Endothelial cell of umbilical vein (primary cell): ENCODE measurements around the gene SLC39A13. TPM values are rescaled to one million over a fixed set of nuclear protein-coding genes. Genes with fewer than 3 reads are reported as not detected.

Experiments
- BruUV-seq: library from RNA; stranded (reverse); fragments of 400-500 nt; replicated peaks from 2 replicates; lab custom pipeline; 2021; lab: Mats Ljungman, UMichigan
- CTCF ChIA-PET: fragments of 300-600, 350-600 bp; sonication (Branson Sonifier 250); formaldehyde crosslinking; loops from one replicate; lab custom pipeline; 2021; ENCODE audit warnings: antibody characterized with exemption, inconsistent platforms; lab: Charles Lee
- POLR2A ChIA-PET: fragments of 300-600, 350-600 bp; sonication (Branson Sonifier 250); formaldehyde crosslinking; loops from one replicate; lab custom pipeline; 2021; ENCODE audit warnings: antibody characterized with exemption, inconsistent platforms; lab: Charles Lee
- DNase-seq: peaks from one replicate; pipeline ENCODE4 v3.0.0-alpha.2; 2011; ENCODE audit warnings: low read depth, low spot score
- FAIRE-seq: peaks from 2 replicates; lab custom pipeline; 2011; peaks lifted over from hg19 to GRCh38; lab: Jason Lieb, UNC
- H2AFZ ChIP-seq: 2 replicates; pipeline ENCODE4 v1.6.0; 2012; ENCODE audit warnings: low read depth, low read length, control low read depth, inconsistent platforms
- H3K27ac ChIP-seq: 2 replicates; pipeline ENCODE4 v1.5.1; 2011; ENCODE audit warnings: low read depth, mild to moderate bottlenecking, control low read depth, low read length, moderate library complexity; ENCODE audit not compliant: insufficient read depth
- H3K27me3 ChIP-seq, 2 experiments: 2 replicates each; pipeline versions ENCODE4 v1.6.0 to v1.6.1; 2011; ENCODE audit warnings: low read length in 2 of 2, mixed read lengths in 1 of 2; ENCODE audit not compliant: control insufficient read depth in 2 of 2, insufficient read depth in 2 of 2
- H3K36me3 ChIP-seq, 2 experiments: 2 replicates in 1 of 2; 3 replicates in 1 of 2; pipeline ENCODE4 v1.5.1; 2011; ENCODE audit warnings: low read length in 2 of 2, mild to moderate bottlenecking in 1 of 2, moderate library complexity in 1 of 2; ENCODE audit not compliant: control insufficient read depth in 2 of 2, insufficient read depth in 2 of 2; ENCODE audit errors: extremely low read depth in 1 of 2
- H3K4me1 ChIP-seq: 3 replicates; pipeline ENCODE4 v1.5.1; 2011; ENCODE audit warnings: mild to moderate bottlenecking, low read length; ENCODE audit not compliant: control insufficient read depth, insufficient read depth; ENCODE audit errors: extremely low read depth
- H3K4me2 ChIP-seq: 2 replicates; pipeline ENCODE4 v1.6.1; 2011; ENCODE audit warnings: low read length, control low read depth, mixed read lengths; ENCODE audit not compliant: insufficient read depth
- H3K4me3 ChIP-seq, 3 experiments: fragments of 200-600 bp in 1 of 3; sonication (generic), shearing (Covaris generic) in 1 of 3; replicated peaks in 1 of 3; 2 replicates each; pipeline ENCODE4 v1.5.1; 2011 to 2016; ENCODE audit warnings: control low read depth in 3 of 3, low read length in 3 of 3, mild to moderate bottlenecking in 2 of 3, inconsistent platforms in 1 of 3, low read depth in 1 of 3, moderate library complexity in 1 of 3; ENCODE audit not compliant: insufficient read depth in 1 of 3
- H3K79me2 ChIP-seq: 2 replicates; pipeline ENCODE4 v1.6.0; 2012; ENCODE audit warnings: low read length, inconsistent platforms; ENCODE audit not compliant: control insufficient read depth, insufficient read depth
- H3K9ac ChIP-seq: replicated peaks from 2 replicates; pipeline ENCODE3; 2011; ENCODE audit warnings: low read length, control low read depth; ENCODE audit not compliant: insufficient read depth; ENCODE audit errors: extremely low read depth
- H3K9me1 ChIP-seq: replicated peaks from 3 replicates; pipeline ENCODE4 v1.6.0; 2011; ENCODE audit warnings: mild to moderate bottlenecking, low read length; ENCODE audit not compliant: control insufficient read depth, insufficient read depth; ENCODE audit errors: extremely low read depth
- H3K9me3 ChIP-seq: replicated peaks from 2 replicates; pipeline ENCODE4 v1.5.1; 2012; ENCODE audit warnings: low read length, inconsistent platforms; ENCODE audit not compliant: control insufficient read depth, insufficient read depth
- H4K20me1 ChIP-seq: replicated peaks from 2 replicates; pipeline ENCODE3; 2011; ENCODE audit warnings: mild to moderate bottlenecking, low read length; ENCODE audit not compliant: control insufficient read depth, insufficient read depth; ENCODE audit errors: extremely low read depth
- CTCF ChIP-seq, 2 donors: IDR thresholded peaks; 1 replicate in 1 of 2; 2 replicates in 1 of 2; pipeline ENCODE4 v1.5.1; 2011; ENCODE audit warnings: low read length in 2 of 2, mild to moderate bottlenecking in 2 of 2, moderate library complexity in 2 of 2, control low read depth in 1 of 2, inconsistent platforms in 1 of 2, low read depth in 1 of 2; ENCODE audit not compliant: insufficient read depth in 1 of 2; ENCODE audit errors: extremely low read depth in 1 of 2
- EZH2 ChIP-seq: IDR thresholded peaks from 2 replicates; pipeline ENCODE4 v1.6.1; 2012; ENCODE audit warnings: borderline replicate concordance, low read depth, mild to moderate bottlenecking, moderate library complexity, low read length, inconsistent platforms; ENCODE audit not compliant: severe bottlenecking
- FOS ChIP-seq: IDR thresholded peaks from 2 replicates; pipeline ENCODE4 v1.6.1; 2011; ENCODE audit warnings: mild to moderate bottlenecking, low read length, moderate library complexity, borderline replicate concordance; ENCODE audit not compliant: insufficient read depth
- GATA2 ChIP-seq: IDR thresholded peaks from 2 replicates; pipeline ENCODE4 v1.7.0; 2011; ENCODE audit warnings: low read depth, mild to moderate bottlenecking, moderate library complexity, mixed read lengths, low read length; ENCODE audit not compliant: insufficient read length, insufficient read depth
- JUN ChIP-seq: IDR thresholded peaks from 2 replicates; pipeline ENCODE4 v1.6.1; 2011; ENCODE audit warnings: borderline replicate concordance, low read depth; ENCODE audit not compliant: insufficient read length, insufficient read depth
- MAX ChIP-seq: IDR thresholded peaks from 2 replicates; pipeline ENCODE4 v1.6.1; 2011; ENCODE audit not compliant: insufficient read depth, insufficient read length
- MYC ChIP-seq: IDR thresholded peaks from one replicate; pipeline ENCODE4 v1.6.1; 2011; ENCODE audit warnings: mild to moderate bottlenecking, low read depth, low read length
- POLR2A ChIP-seq: IDR thresholded peaks from 2 replicates; pipeline ENCODE4 v1.6.1; 2012; ENCODE audit warnings: low read depth, mild to moderate bottlenecking, control low read depth, low read length
- POLR2AphosphoS5 ChIP-seq: IDR thresholded peaks from 2 replicates; pipeline ENCODE4 v1.6.1; 2012; ENCODE audit warnings: low read depth, mild to moderate bottlenecking, control low read depth, low read length, moderate library complexity; ENCODE audit not compliant: insufficient read depth
- dilution Hi-C: fragments of 300-500 bp; cut with MboI; formaldehyde crosslinking; loops from one replicate; pipeline ENCODE4 v1.15.0; 2019; ENCODE audit warnings: low sequenced_read_pairs; ENCODE audit not compliant: extremely low pct_ligation_motif_present
- intact Hi-C: fragments of 100-400 bp; cut with micrococcal nuclease; formaldehyde crosslinking; loops from one replicate; pipeline ENCODE4 v1.10.0; 2022
- polyA plus RNA-seq, 4 experiments: library from polyadenylated mRNA; depleted of rRNA in 3 of 4; stranded (reverse) in 3 of 4; unstranded in 1 of 4; fragments of >200 nt; gene quantifications; 2 replicates each; pipeline versions ENCODE4 v1.2.1 to v1.2.3, GENCODE V29; 2011 to 2012; ENCODE audit warnings: missing spikeins in 1 of 4
- total RNA-seq: library from RNA; stranded (reverse); gene quantifications from 2 replicates; pipeline ENCODE4 v1.2.3, GENCODE V29; 2021

SLC39A13 gene
- total and polyA plus RNA-seq, 2 donors (not counting 3 experiments of a cell fraction or from before 2014, with no cell fraction given): 91.9 to 94.3 TPM

GRCh38 chr11:47403571-47403970 is 4.8 kb upstream of the SLC39A13 start:
- no peak overlapping the region for H2AFZ ChIP-seq
- H4K20me1 ChIP-seq: no peaks in the 10 kb centered on the region
- H3K27ac ChIP-seq: no peak overlapping the region
- no peaks in the 10 kb centered on the region for H3K79me2 ChIP-seq
- ChIA-PET CTCF (interaction anchor here (8.2 kb wide), 1 partner anchor 30 kb away, joined by 74 read pairs; no protein-coding TSS in a partner anchor), POLR2A (no interaction called here)
- no peaks in the 10 kb centered on the region for H3K9me1 ChIP-seq
- H3K9ac ChIP-seq: no peak overlapping the region
- FAIRE-seq: no peak
- no peaks in the 10 kb centered on the region for H3K36me3 ChIP-seq
- H3K4me2 ChIP-seq: no peak overlapping the region
- H3K27me3 ChIP-seq: no peaks in the 10 kb centered on the region
- no peak for TF ChIP-seq FOS
- no peak for TF ChIP-seq CTCF (IDR thresholded peaks at IDR 0.05; ENCODE audit: extremely low read depth in 1 of 2, insufficient read depth in 1 of 2, low read depth in 1 of 2, low read length in 2 of 2)
- no peak for TF ChIP-seq POLR2A
- TF ChIP-seq MYC: no peak
- TF ChIP-seq EZH2: no peak
- no peak for TF ChIP-seq POLR2AphosphoS5
- no peak for TF ChIP-seq JUN
- TF ChIP-seq MAX: no peak
- TF ChIP-seq GATA2: no peak
- H3K9me3 ChIP-seq: no peaks in the 10 kb centered on the region
- dilution Hi-C loops (no loop called here), intact Hi-C loops (no loop called here)
- no TSS peak for BruUV-seq
- DNase-seq: no peak
- H3K4me3 ChIP-seq: no peak overlapping the region
- H3K4me1 ChIP-seq: peaks cover 19% of the 10 kb centered on the region
